Aorta (tissue), 5 donors: ENCODE data around the gene AHCY. TPM values are rescaled to one million over a fixed set of nuclear protein-coding genes. Genes with fewer than 3 reads are reported as not detected.
A peak's percentile ranks its signal among the peaks of the same experiment; 100 is the strongest.
"Not testable (repeated sequence)": the region's sequence is repeated elsewhere in the genome, so short reads cannot be mapped to it uniquely, and the experiment has no call there.

Experiments used
- ATAC-seq: fragments of 200-7000 bp; cut with Tn5 transposase; one replicate; pipeline ENCODE4 v1.9.1; 2022; ENCODE audit warnings: moderate library complexity; ENCODE audit not compliant: low FRiP score
- DNase-seq, 2 donors: peaks; one replicate each; pipeline ENCODE4 v3.0.0-alpha.2; 2020
- H3K27ac ChIP-seq, 2 donors: one replicate each; pipeline ENCODE4 v1.5.1; 2013; ENCODE audit warnings: low read length in 2 of 2, mild to moderate bottlenecking in 2 of 2, moderate library complexity in 2 of 2, control low read depth in 1 of 2, inconsistent platforms in 1 of 2, low read depth in 1 of 2
- H3K27me3 ChIP-seq, 2 donors: one replicate each; pipeline ENCODE4 v1.6.1; 2013; ENCODE audit warnings: control low read depth in 1 of 2, low read length in 1 of 2, mild to moderate bottlenecking in 1 of 2, moderate library complexity in 1 of 2; ENCODE audit not compliant: insufficient read depth in 2 of 2, control insufficient read depth in 1 of 2
- H3K36me3 ChIP-seq, 2 donors: one replicate each; pipeline ENCODE4 v1.6.1; 2013; ENCODE audit warnings: control low read depth in 1 of 2, low read length in 1 of 2, mild to moderate bottlenecking in 1 of 2; ENCODE audit not compliant: insufficient read depth in 2 of 2, control insufficient read depth in 1 of 2
- H3K4me1 ChIP-seq, 2 donors: one replicate each; pipeline ENCODE4 v1.6.1; 2013; ENCODE audit warnings: low read length in 2 of 2, control low read depth in 1 of 2, mild to moderate bottlenecking in 1 of 2, moderate library complexity in 1 of 2; ENCODE audit not compliant: insufficient read depth in 2 of 2, control insufficient read depth in 1 of 2
- H3K4me3 ChIP-seq, 2 donors: one replicate each; pipeline ENCODE4 v1.5.1; 2013; ENCODE audit warnings: low read length in 2 of 2, control low read depth in 1 of 2, mild to moderate bottlenecking in 1 of 2
- H3K9me3 ChIP-seq: one replicate; pipeline ENCODE4 v1.6.1; 2013; ENCODE audit warnings: mild to moderate bottlenecking, low read length; ENCODE audit not compliant: control insufficient read depth
- WGBS, 2 donors: extraction: QIAGEN DNeasy Blood & Tissue Kit; methylation state at CpG; one replicate each; pipeline ENCODE4 v1.1.7; 2013; 5-methylcytosine and 5-hydroxymethylcytosine counted together
- intact Hi-C, 2 donors: fragments of 100-400 bp; cut with DNase I; formaldehyde crosslinking; loops; one replicate each; pipeline versions ENCODE4 v1.14.2 to v1.15.0; 2022
- polyA plus RNA-seq, 2 donors: library from polyadenylated mRNA; stranded (reverse); fragments of 200-250 nt; gene quantifications; one replicate each; pipeline ENCODE4 v1.2.3, GENCODE V29; 2013
- total RNA-seq, 2 donors: library from RNA; stranded (reverse); fragmentation: NEBNext Ultra II Directional; extraction: Animal tissue kit (Norgen Biotek cat#: 25700); gene quantifications; one replicate each; pipeline ENCODE4 v1.2.1, GENCODE V29; 2021
- donor health status: healthy with polysubstance abuse.
- donor health status: Bipolar disorder and iron deficiency.
- donor health status: DM: no; HTN: no; CAD: no.
- donor health status: DM: no; HTN: no; CAD: no.
- donor health status: DM: yes; HTN: yes; CAD: no.

Gene AHCY
- total and polyA plus RNA-seq, 4 donors: 31.8 to 53.0 (median 38.0) TPM

- Histone ChIP-seq H3K4me3 (no peak overlapping the region), H3K27ac (no peak overlapping the region), H3K4me1 (no peaks in the 10 kb centered on the region), H3K27me3 (no peaks in the 10 kb centered on the region), H3K9me3 (no peaks in the 10 kb centered on the region), H3K36me3 (no peaks in the 10 kb centered on the region)
- 76 to 77% methylated on average over 19 of the region's 19 CpGs for WGBS, 2 donors
- intact Hi-C loops: no loop called here
- ATAC-seq (no peak), DNase-seq (peak in 1 of 2 donors; percentile 36)
These were observed 2.4 kb upstream of the AHCY start for GRCh38 chr20:34305333-34306230.

GRCh38 chr20:34302312-34302722 is 838 bp downstream of the AHCY start:
- H3K36me3 ChIP-seq: no peaks in the 10 kb centered on the region
- no peak overlapping the region for H3K27ac ChIP-seq
- no peaks in the 10 kb centered on the region for H3K4me1 ChIP-seq
- intact Hi-C loops: no loop called here
- ATAC-seq: no peak
- no peaks in the 10 kb centered on the region for H3K9me3 ChIP-seq
- DNase-seq: no peak
- 25 to 31% methylated on average over 9 of the region's 9 CpGs for WGBS, 2 donors
- peak overlapping the region; percentile 53 to 86 for H3K4me3 ChIP-seq
- H3K27me3 ChIP-seq: no peaks in the 10 kb centered on the region

GRCh38 chr20:34301587-34302311 is 1.4 kb downstream of the AHCY start:
- Histone ChIP-seq H3K27me3 (no peaks in the 10 kb centered on the region), H3K4me3 (no peak overlapping the region), H3K36me3 (no peaks in the 10 kb centered on the region), H3K9me3 (no peaks in the 10 kb centered on the region), H3K4me1 (no peaks in the 10 kb centered on the region), H3K27ac (no peak overlapping the region)
- DNase-seq (no peak), ATAC-seq (no peak)
- intact Hi-C loops: no loop called here
- 89 to 92% methylated on average over 17 of the region's 17 CpGs for WGBS, 2 donors

- intact Hi-C loops: no loop called here
- Histone ChIP-seq H3K27me3 (no peaks in the 10 kb centered on the region), H3K4me1 (no peaks in the 10 kb centered on the region), H3K4me3 (no peak overlapping the region), H3K9me3 (no peaks in the 10 kb centered on the region), H3K27ac (no peak overlapping the region), H3K36me3 (no peaks in the 10 kb centered on the region)
- WGBS, 2 donors: 44 to 50% methylated on average over 7 of the region's 7 CpGs
- ATAC-seq (no peak), DNase-seq (no peak)
These were observed 2.2 kb downstream of the AHCY start for GRCh38 chr20:34300809-34301586.

- no peak for ATAC-seq
- Histone ChIP-seq H3K27ac (no peak overlapping the region), H3K4me3 (no peak overlapping the region), H3K9me3 (no peaks in the 10 kb centered on the region), H3K27me3 (no peaks in the 10 kb centered on the region), H3K4me1 (no peaks in the 10 kb centered on the region), H3K36me3 (no peaks in the 10 kb centered on the region)
- intact Hi-C loops: no loop called here
- no peak for DNase-seq
- 72 to 78% methylated on average over 3 of the region's 3 CpGs for WGBS, 2 donors
These were observed 2.8 kb downstream of the AHCY start for GRCh38 chr20:34300256-34300806.

- intact Hi-C loops: no loop called here
- H3K27me3 ChIP-seq: no peaks in the 10 kb centered on the region
- H3K9me3 ChIP-seq: no peaks in the 10 kb centered on the region
- ATAC-seq (no peak), DNase-seq (no peak)
- no peaks in the 10 kb centered on the region for H3K36me3 ChIP-seq
- 85 to 90% methylated on average over 11 of the region's 11 CpGs for WGBS, 2 donors
- H3K4me1 ChIP-seq: no peaks in the 10 kb centered on the region
- H3K27ac ChIP-seq: no peak overlapping the region
- H3K4me3 ChIP-seq: no peak overlapping the region
These were observed 3.4 kb downstream of the AHCY start for GRCh38 chr20:34299556-34300255.

GRCh38 chr20:34298294-34298784 is 4.8 kb downstream of the AHCY start:
- H3K27me3 ChIP-seq, H3K4me1 ChIP-seq, H3K4me3 ChIP-seq, H3K27ac ChIP-seq, intact Hi-C loops, H3K9me3 ChIP-seq, H3K36me3 ChIP-seq, DNase-seq, ATAC-seq: not testable (repeated sequence)
- WGBS, 2 donors: 35 to 100% methylated on average over 1 to 11 of the region's 15 CpGs

GRCh38 chr20:34296468-34296867 is 6.7 kb downstream of the AHCY start:
- WGBS, 2 donors: 86 to 87% methylated on average over 3 of the region's 3 CpGs
- Histone ChIP-seq H3K36me3 (no peaks in the 10 kb centered on the region), H3K9me3 (no peaks in the 10 kb centered on the region), H3K4me3 (no peak overlapping the region), H3K27ac (no peak overlapping the region), H3K27me3 (no peaks in the 10 kb centered on the region), H3K4me1 (no peaks in the 10 kb centered on the region)
- ATAC-seq: no peak
- intact Hi-C loops: no loop called here
- DNase-seq: no peak
